ENCODE data around the gene RCCD1.

Gene RCCD1

DNA sequence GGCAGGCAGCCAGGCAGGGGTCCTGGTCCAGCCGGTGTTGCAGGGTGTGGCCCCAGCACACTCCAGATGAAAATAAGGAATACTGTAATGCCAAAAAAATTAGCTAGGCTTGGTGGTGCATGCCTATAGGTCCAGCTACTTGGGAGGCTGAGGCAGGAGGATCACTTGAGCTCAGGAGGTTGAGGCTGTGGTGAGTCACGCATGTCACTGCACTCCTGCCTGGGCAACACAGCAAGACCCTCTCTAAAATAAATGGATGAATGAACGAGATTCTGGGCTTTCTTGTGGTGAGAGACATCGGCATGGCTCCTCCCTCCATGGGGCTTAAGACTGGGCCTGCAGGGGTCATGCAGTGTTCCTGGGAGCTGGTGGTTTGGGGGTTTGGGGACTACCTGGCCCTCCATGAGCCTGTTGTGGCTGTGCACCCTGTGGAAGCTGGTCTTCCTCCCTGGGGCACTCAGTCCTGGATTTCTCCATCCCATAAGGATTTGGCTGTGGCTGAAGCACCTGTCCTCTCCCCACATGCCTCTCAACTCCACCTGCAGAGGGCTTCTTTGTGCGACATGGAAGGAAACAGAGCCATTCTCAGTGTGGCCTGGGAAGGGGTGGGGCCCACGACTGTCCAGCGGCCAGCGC lies 7.6 kb upstream of the RCCD1 start:
- DNase-seq = no peak

DNA sequence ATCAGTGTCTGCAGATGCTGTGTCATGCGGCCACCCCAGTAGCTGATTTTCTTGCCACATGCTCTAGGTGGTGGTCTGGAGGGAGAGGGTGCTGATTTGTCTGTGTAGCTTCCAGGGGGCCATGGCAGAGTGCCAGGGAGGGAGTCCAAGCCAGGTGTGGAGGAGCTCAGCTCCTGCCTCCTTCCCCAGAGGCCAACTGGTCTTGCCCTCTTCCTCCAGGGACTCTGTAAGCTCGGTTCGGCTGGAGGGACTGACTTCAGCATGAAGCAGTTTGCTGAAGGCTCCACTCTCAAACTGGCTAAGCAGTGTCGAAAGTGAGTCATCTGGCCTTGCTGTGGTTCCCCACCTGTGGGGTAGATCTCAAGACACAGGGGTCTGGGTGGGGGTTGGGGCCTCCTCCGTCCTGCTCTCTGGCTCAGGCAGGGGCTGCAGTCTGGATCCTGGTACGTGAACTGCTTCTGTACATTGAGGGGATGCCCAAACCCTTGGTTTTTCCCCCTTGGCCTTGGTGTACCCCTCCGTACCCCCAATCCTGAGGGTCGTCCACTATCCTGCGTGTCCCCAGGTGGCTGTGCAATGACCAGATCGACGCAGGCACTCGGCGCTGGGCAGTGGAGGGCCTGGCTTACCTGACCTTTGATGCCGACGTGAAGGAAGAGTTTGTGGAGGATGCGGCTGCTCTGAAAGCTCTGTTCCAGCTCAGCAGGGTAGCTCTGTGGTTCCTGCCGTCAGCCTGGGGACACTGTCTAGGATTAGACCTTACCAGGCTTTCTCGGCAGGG lies 6.9 kb upstream of the RCCD1 start:
- DNase-seq = no peak

- DNase-seq = no peak
Measured at GRCh38 chr15:90948506-90948905, 6.2 kb upstream of the RCCD1 start.

- no peak for DNase-seq
Measured at GRCh38 chr15:90949979-90950675, 4.6 kb upstream of the RCCD1 start.

- DNase-seq = no peak
Measured at GRCh38 chr15:90950676-90951075, 4.0 kb upstream of the RCCD1 start.

DNA sequence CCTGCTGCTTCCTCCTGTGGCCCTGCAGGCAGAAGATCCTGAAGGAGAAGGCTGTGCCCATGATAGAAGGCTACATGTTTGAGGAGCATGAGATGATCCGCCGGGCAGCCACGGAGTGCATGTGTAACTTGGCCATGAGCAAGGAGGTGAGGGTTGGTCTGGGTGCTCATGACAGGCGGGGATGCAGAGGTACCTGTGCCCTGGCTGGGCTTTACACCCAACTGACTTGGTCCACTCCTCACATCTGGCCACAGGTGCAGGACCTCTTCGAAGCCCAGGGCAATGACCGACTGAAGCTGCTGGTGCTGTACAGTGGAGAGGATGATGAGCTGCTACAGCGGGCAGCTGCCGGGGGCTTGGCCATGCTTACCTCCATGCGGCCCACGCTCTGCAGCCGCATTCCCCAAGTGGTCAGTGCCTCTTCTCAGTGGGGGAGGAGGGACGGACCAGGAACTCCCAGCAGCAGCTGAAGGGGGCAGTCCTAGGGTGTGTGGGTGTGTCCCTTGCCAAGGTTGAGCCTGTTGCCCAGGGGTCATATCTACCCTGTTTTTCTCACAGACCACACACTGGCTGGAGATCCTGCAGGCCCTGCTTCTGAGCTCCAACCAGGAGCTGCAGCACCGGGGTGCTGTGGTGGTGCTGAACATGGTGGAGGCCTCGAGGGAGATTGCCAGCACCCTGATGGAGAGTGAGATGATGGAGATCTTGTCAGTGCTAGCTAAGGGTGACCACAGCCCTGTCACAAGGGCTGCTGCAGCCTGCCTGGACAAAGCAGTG lies 1.6 kb upstream of the RCCD1 start:
- DNase-seq = no peak

GRCh38 chr15:90953947-90954711 lies 555 bp upstream of the RCCD1 start:
- no peak for DNase-seq

GRCh38 chr15:90955624-90956273 lies 1.1 kb downstream of the RCCD1 start:
- DNase-seq = no peak

DNA sequence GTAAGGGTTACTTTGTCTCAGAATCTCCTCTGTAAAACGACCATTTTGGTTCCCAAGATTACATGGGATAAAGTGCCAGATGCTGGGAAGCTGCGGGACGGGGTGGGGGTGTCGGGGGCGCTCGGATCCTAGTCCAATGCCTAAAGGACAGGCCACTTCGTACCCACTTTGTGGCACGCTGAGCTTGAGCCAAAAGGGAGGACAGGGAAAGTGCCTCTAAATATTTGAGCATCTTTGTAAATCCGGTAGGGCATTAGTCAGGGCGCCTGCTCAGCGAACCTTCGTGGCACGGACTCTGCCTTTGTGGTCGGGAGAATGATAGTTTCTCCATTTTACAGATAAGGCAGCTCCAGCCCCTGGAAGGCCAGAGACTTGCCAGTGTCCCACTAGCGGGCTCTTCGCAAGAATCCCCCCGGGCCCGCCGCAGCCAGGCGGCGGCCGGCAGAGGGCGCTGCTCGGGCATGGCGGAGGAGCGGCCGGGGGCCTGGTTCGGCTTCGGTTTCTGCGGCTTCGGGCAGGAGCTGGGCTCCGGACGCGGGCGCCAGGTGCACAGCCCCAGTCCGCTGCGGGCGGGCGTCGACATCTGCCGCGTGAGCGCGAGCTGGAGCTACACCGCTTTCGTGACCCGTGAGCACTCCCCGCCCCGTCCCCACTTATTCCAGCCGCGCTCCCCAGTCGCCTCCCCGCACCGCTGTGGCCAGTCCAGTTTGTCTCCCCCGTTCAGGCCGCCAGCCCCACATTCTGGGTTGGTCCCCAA lies 1.8 kb downstream of the RCCD1 start:
- DNase-seq = no peak

GRCh38 chr15:90957031-90957790 lies 2.5 kb downstream of the RCCD1 start:
- no peak for DNase-seq

DNA sequence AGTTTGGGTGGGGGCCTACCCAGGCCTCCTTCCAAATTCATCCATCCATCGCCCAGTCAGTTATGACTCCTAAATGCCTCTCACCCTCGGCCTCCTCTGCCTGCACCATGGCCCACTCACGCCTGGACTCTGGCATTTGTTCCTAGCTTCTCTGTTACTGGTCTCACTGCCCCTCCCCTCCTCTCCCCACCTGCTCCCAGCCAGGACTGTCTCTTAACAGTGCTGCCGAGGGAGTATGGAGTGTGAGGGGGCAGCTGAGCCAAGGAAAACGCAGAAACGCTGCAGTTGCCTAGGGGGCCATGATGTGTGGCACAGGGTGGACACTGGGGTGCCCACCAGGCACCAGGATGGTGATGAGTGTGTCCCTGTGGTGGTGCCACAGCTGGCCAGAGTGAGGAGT lies 3.1 kb downstream of the RCCD1 start:
- no peak for DNase-seq

GRCh38 chr15:90959028-90959595 lies 4.4 kb downstream of the RCCD1 start:
- no peak for DNase-seq

- DNase-seq = no peak
Measured at GRCh38 chr15:90959894-90960293, 5.2 kb downstream of the RCCD1 start.

DNA sequence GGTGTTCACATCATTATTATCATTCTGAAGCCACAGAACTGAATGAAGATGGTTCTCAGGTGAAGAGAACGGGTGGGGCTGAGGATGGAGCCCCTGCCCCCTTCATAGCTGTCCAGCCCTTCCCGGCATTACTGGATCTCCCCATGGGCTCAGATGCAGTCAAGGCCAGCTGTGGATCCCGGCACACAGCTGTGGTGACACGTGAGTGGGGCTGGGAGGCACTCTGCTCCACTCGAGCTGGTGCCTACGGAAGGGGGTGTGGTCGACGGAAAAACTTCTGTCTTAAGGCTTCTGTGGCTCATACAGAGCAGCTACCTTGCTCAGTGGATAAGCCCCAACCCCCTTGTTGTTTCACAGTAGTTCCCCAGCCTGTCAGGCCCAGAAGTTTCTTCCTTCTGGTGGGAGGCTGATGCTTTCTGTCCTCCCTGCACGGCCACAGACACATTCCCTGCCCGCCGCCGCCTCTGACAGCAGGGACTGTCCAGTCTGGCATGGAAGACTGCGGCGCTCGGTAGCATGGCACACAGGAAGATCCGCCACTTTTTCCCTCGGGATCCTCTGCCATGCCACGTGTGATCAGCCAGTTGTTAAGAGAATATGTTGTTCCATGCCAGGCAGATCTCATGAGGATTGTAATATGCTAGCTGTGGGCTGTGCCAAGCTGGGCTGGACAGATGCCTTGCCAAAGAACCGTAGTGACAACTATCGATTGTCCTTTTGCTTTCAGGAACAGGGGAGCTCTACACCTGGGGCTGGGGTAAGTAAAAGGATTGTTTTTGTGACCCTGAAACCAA lies 5.8 kb downstream of the RCCD1 start:
- DNase-seq = no peak

DNA sequence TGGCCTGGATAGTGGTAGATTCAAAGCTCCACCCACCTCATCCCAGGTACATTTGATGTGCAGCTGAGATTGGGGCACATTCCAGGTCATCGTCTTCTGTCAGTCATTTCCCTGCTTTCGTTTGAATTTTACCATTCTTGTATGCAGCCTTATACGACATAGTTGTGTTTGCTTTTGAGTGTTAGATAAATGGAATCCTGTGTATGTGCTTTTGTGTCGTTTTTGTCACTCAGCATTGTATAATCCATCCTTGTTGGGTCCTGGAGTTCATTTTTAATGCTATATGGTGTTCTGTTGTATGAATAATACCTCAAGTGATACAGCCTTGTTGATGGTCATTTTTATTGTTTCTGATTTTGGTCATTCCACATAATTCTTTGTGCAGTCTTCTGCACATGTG lies 7.3 kb downstream of the RCCD1 start:
- no peak for DNase-seq

GRCh38 chr15:90966262-90966661 lies 11.6 kb downstream of the RCCD1 start:
- DNase-seq = no peak

GRCh38 chr15:90967206-90967605 lies 12.5 kb downstream of the RCCD1 start:
- DNase-seq = no peak

DNA sequence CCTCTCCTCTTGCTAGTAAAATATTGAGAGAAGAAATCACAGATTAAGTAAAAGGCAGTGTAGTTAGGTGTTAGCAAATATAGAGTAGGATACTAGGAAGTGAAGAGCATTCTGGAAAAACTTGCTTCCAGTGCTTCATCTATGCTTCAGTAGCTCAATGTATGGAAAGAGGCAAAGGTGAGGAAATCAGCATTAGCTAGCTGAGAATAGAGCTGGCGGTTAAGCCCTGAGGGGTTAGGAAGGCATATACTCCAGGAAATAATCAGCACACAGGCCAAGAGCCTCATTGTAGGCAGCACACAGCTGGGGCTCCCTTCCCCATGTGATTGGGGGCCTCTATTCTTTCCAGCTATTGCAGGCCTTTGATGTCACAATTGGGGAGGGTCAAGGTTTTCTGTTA lies 13.8 kb downstream of the RCCD1 start:
- DNase-seq = no peak

GRCh38 chr15:90970274-90970673 lies 15.6 kb downstream of the RCCD1 start:
- DNase-seq = no peak
